GM18498 (cell line): ENCODE measurements around the gene WWOX.

Source experiments
- ATAC-seq: cut with Tn5 transposase; IDR thresholded peaks from one replicate; pipeline ENCODE4 v1.9.1; 2021; ENCODE audit warnings: mild to moderate bottlenecking, moderate library complexity; ENCODE audit not compliant: unreplicated experiment

WWOX gene

GRCh38 chr16:78189121-78189520 lies 89.7 kb downstream of the WWOX start:
- ATAC-seq = no peak

- ATAC-seq = no peak
These were observed 93.5 kb downstream of the WWOX start for GRCh38 chr16:78192734-78193488.

GRCh38 chr16:78194948-78195347 lies 95.5 kb downstream of the WWOX start:
- ATAC-seq = no peak

- ATAC-seq = no peak
These were observed 96.3 kb downstream of the WWOX start for GRCh38 chr16:78195797-78196196.

- no peak for ATAC-seq
These were observed 97.0 kb downstream of the WWOX start for GRCh38 chr16:78196502-78196901.

- ATAC-seq = no peak
These were observed 98.8 kb downstream of the WWOX start for GRCh38 chr16:78198288-78198687.

- ATAC-seq = no peak
These were observed 100.0 kb downstream of the WWOX start for GRCh38 chr16:78199325-78200022.

GRCh38 chr16:78200023-78200389 lies 100.6 kb downstream of the WWOX start:
- no peak for ATAC-seq

GRCh38 chr16:78200623-78201096 lies 101.2 kb downstream of the WWOX start:
- ATAC-seq = no peak

GRCh38 chr16:78205506-78205905 lies 106.1 kb downstream of the WWOX start:
- ATAC-seq = no peak

GRCh38 chr16:78206623-78207223 lies 107.3 kb downstream of the WWOX start:
- no peak for ATAC-seq

- ATAC-seq = no peak
These were observed 110.7 kb downstream of the WWOX start for GRCh38 chr16:78209951-78210661.

GRCh38 chr16:78211020-78211599 lies 111.7 kb downstream of the WWOX start:
- no peak for ATAC-seq

GRCh38 chr16:78211946-78212345 lies 112.5 kb downstream of the WWOX start:
- no peak for ATAC-seq

- no peak for ATAC-seq
These were observed 113.2 kb downstream of the WWOX start for GRCh38 chr16:78212674-78213073.

GRCh38 chr16:78213751-78214150 lies 114.3 kb downstream of the WWOX start:
- no peak for ATAC-seq

GRCh38 chr16:78215222-78215621 lies 115.8 kb downstream of the WWOX start:
- no peak for ATAC-seq

GRCh38 chr16:78216166-78216745 lies 116.8 kb downstream of the WWOX start:
- no peak for ATAC-seq

GRCh38 chr16:78217276-78217675 lies 117.8 kb downstream of the WWOX start:
- no peak for ATAC-seq

GRCh38 chr16:78218279-78218678 lies 118.8 kb downstream of the WWOX start:
- ATAC-seq = no peak
